Measurements from ENCODE around the gene WDR35.
"Not testable (repeated sequence)": the region's sequence is repeated elsewhere in the genome, so short reads cannot be mapped to it uniquely, and the experiment has no call there.

The WDR35 gene

GRCh38 chr2:19936203-19936602 lies 53.7 kb downstream of the WDR35 start:
- Histone ChIP-seq H3K4me2 (no peak overlapping the region), H3K4me3 (no peak overlapping the region), H3K4me1 (no peaks in the 10 kb centered on the region), H3K27ac (no peak overlapping the region), H3K9me3 (replicated peaks in 1 of 11) (no peaks in the 10 kb centered on the region), H3K27me3 (no peaks in the 10 kb centered on the region), H3K36me3 (no peaks in the 10 kb centered on the region), H4K20me1 (no peaks in the 10 kb centered on the region), H3K9ac (no peak overlapping the region)
- TF ChIP-seq Cebpa-rat (IDR thresholded peaks at IDR 0.05): no peak

- Histone ChIP-seq H3K9me3 (replicated peaks in 1 of 11) (peaks cover 9 to 19% (median 16%) of the 10 kb centered on the region in 11 experiments), H3K9ac (no peak overlapping the region), H3K4me1 (no peaks in the 10 kb centered on the region), H3K4me3 (no peak overlapping the region), H3K4me2 (no peak overlapping the region), H3K36me3 (no peaks in the 10 kb centered on the region), H3K27ac (no peak overlapping the region), H3K27me3 (no peaks in the 10 kb centered on the region), H4K20me1 (no peaks in the 10 kb centered on the region)
- no peak for TF ChIP-seq Cebpa-rat (IDR thresholded peaks at IDR 0.05)
Measured at GRCh38 chr2:19933351-19933981, 56.4 kb downstream of the WDR35 start.

GRCh38 chr2:19932928-19933327 lies 57.0 kb downstream of the WDR35 start:
- Histone ChIP-seq H3K9me3 (replicated peaks in 1 of 11) (peaks cover 14 to 25% (median 21%) of the 10 kb centered on the region in 11 experiments), H3K27me3 (no peaks in the 10 kb centered on the region), H4K20me1 (no peaks in the 10 kb centered on the region), H3K4me3 (no peak overlapping the region), H3K4me2 (no peak overlapping the region), H3K27ac (no peak overlapping the region), H3K9ac (no peak overlapping the region), H3K4me1 (no peaks in the 10 kb centered on the region), H3K36me3 (no peaks in the 10 kb centered on the region)
- TF ChIP-seq Cebpa-rat (IDR thresholded peaks at IDR 0.05): no peak

- H3K4me2 ChIP-seq: no peak overlapping the region
- H3K27me3 ChIP-seq: no peaks in the 10 kb centered on the region
- H3K9me3 ChIP-seq (replicated peaks in 1 of 11): peaks cover 36 to 53% (median 47%) of the 10 kb centered on the region in 11 experiments
- H3K9ac ChIP-seq: no peak overlapping the region
- no peaks in the 10 kb centered on the region for H3K4me1 ChIP-seq
- no peak for TF ChIP-seq Cebpa-rat (IDR thresholded peaks at IDR 0.05)
- H3K4me3 ChIP-seq: no peak overlapping the region
- H3K27ac ChIP-seq: no peak overlapping the region
- H4K20me1 ChIP-seq: no peaks in the 10 kb centered on the region
- H3K36me3 ChIP-seq: no peaks in the 10 kb centered on the region
Measured at GRCh38 chr2:19929226-19929625, 60.7 kb downstream of the WDR35 start.

GRCh38 chr2:19927816-19928215 lies 62.1 kb downstream of the WDR35 start:
- not testable (repeated sequence) for H3K9ac ChIP-seq, H3K4me1 ChIP-seq, H4K20me1 ChIP-seq, H3K27ac ChIP-seq, H3K27me3 ChIP-seq, H3K4me3 ChIP-seq, H3K4me2 ChIP-seq, H3K36me3 ChIP-seq
- peaks cover 36 to 55% (median 47%) of the 10 kb centered on the region in 11 experiments for H3K9me3 ChIP-seq (replicated peaks in 1 of 11)

- not testable (repeated sequence) for H3K4me2 ChIP-seq, H3K4me1 ChIP-seq, H3K27ac ChIP-seq, H4K20me1 ChIP-seq, H3K9ac ChIP-seq, H3K4me3 ChIP-seq, H3K27me3 ChIP-seq, H3K36me3 ChIP-seq
- H3K9me3 ChIP-seq (replicated peaks in 1 of 11): peaks cover 30 to 48% (median 41%) of the 10 kb centered on the region in 11 experiments
Measured at GRCh38 chr2:19924526-19924925, 65.4 kb downstream of the WDR35 start.

GRCh38 chr2:19922188-19922587 lies 67.7 kb downstream of the WDR35 start:
- not testable (repeated sequence) for H3K27ac ChIP-seq, H3K4me3 ChIP-seq, H3K9ac ChIP-seq

GRCh38 chr2:19916385-19916950 lies 73.4 kb downstream of the WDR35 start:
- Histone ChIP-seq H3K27ac (no peak overlapping the region), H3K4me3 (no peak overlapping the region), H3K9me3 (replicated peaks in 1 of 11) (0 out of 22 replicates have a peak, but pooled peaks cover 0 to 7% (median 0%) of the 10 kb centered on the region in 11 experiments), H3K27me3 (no peaks in the 10 kb centered on the region), H3K4me1 (no peaks in the 10 kb centered on the region), H3K36me3 (no peaks in the 10 kb centered on the region), H3K9ac (no peak overlapping the region), H4K20me1 (no peaks in the 10 kb centered on the region), H3K4me2 (no peak overlapping the region)
- no peak for TF ChIP-seq Cebpa-rat (IDR thresholded peaks at IDR 0.05)

More at GRCh38 chr2:19922188-19922587, 67.7 kb downstream of the WDR35 start:
- not testable (repeated sequence) for H4K20me1 ChIP-seq, H3K27me3 ChIP-seq, H3K36me3 ChIP-seq, H3K4me2 ChIP-seq, H3K4me1 ChIP-seq
- H3K9me3 ChIP-seq (replicated peaks in 1 of 11): peaks cover 7 to 25% (median 19%) of the 10 kb centered on the region in 11 experiments

GRCh38 chr2:19914266-19914975 lies 75.5 kb downstream of the WDR35 start:
- TF ChIP-seq Cebpa-rat (IDR thresholded peaks at IDR 0.05): no peak
- Histone ChIP-seq H3K4me2 (no peak overlapping the region), H3K4me3 (no peak overlapping the region)

More at GRCh38 chr2:19914266-19914975, 75.5 kb downstream of the WDR35 start:
- no peaks in the 10 kb centered on the region for H3K36me3 ChIP-seq
- H3K4me1 ChIP-seq: no peaks in the 10 kb centered on the region
- H4K20me1 ChIP-seq: no peaks in the 10 kb centered on the region
- no peak overlapping the region for H3K9ac ChIP-seq
- 0 out of 22 replicates have a peak, but pooled peaks cover 0 to 7% (median 0%) of the 10 kb centered on the region in 11 experiments for H3K9me3 ChIP-seq (replicated peaks in 1 of 11)
- H3K27me3 ChIP-seq: no peaks in the 10 kb centered on the region
- H3K27ac ChIP-seq: no peak overlapping the region

Data from BLaER1 treated with 17β-estradiol and CSF1 and Interleukin-3, amounts not matched to agents 10 nM and 100 nM (cell line).